ENCODE results near the gene IL1F10.

IL1F10 gene

DNA sequence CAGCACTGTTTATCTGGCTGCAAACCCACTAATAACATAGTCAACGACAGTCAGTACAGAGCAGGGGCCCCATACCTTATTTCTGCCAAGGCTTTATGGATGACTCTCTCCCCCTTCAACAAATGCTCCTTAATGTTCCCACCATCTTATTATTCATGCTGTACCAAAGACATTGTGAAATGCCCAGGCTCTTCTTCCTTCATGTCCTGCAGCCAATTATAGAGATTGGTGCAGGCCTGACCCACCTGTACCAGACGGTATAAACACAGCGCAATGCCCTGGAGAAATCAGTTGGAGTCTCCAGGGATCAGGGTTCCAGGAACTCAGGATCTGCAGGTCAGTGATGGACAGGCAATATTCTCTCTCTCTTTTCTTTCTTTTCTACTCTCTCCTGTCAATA, at the start of gene IL1F10:
Gene IL1F10, plus strand, starts transcription at position 290 of the 400 bp plus-strand sequence. CDS start 4,769 bp downstream, outside the sequence.
- DNase-seq: peak; percentile 13

- no peak for DNase-seq
Measured at GRCh38 chr2:113018509-113018908, 49.3 kb upstream of the IL1F10 start.

DNA sequence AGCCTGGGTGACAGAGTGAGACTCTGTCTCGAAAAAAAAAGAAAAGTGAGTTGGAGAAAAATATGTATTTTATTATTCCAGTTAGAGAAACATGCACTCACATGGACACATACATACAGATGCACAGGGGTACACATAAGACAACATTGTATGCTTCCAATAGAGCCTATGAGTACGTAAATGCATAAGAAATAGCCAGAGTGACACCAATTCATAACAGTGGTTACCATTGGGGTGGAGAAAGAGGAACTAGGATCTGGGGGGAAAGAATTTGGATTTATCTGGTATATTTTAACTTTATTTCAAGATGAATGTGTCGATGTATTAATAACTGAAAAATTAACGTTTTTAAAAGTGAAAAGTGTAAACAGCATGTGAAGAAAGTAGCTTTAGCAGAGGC, 46.5 kb upstream of the IL1F10 start:
- DNase-seq: no peak

- DNase-seq: no peak
Measured at GRCh38 chr2:113024764-113025163, 43.0 kb upstream of the IL1F10 start.

DNA sequence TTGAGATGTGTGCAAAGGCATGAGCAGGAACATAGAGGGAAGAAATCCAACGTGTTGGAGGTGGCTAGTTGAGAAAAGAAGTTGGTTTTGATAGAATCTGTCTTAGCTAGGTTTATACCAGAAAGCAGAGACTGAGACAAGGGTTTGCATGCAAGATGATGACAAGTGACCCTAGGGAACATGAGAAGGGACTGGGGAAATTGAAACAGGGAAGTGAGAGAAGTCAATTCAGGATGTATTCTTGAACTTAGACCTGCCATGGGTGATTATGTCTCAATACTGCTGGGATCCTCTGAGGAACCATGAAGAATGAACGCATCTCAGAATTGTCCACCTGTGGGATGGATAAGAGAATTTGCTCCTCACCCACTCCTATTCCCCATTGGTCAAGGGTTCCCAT, 42.0 kb upstream of the IL1F10 start:
- DNase-seq: no peak

DNA sequence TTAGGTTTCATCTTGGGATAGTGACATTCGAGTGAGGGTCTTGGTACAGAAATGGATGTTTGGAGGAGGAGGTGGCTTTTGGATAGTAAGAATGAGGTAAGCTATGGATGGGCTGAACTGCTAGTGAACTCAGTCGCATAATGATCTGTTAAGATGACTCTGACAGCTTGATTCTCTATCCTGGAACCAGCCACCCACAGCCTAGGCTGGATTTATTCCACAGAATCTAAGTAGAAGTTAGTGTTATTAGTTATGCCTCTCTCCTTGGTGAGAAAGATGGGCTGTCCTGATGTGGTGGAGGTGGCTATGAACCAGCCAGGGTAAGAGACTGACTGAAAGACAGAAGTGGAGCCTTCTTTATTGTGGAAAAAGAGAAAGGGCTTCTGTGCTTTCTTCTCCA, 40.1 kb upstream of the IL1F10 start:
- no peak for DNase-seq

DNA sequence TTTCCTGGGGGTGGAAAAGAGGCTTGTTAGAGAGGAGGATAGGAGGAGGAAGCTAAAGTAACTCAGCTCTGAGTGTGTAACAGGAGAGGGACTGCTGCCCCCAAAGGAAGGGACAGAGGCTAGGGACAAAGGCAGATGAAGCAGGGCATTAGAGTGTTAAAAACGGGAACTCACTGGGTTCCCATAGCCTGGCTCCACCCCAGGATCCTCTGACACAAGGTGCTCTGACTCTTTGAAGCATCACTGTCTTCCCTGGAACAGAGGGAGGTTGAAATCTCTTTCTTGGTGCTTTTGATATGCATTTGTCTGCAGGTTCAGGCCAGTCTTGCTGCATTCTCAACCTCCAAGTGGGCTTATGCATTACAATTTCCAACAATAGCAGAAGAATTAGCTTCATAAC, 39.7 kb upstream of the IL1F10 start:
- no peak for DNase-seq

- DNase-seq: no peak
Measured at GRCh38 chr2:113032737-113033136, 35.0 kb upstream of the IL1F10 start.

DNA sequence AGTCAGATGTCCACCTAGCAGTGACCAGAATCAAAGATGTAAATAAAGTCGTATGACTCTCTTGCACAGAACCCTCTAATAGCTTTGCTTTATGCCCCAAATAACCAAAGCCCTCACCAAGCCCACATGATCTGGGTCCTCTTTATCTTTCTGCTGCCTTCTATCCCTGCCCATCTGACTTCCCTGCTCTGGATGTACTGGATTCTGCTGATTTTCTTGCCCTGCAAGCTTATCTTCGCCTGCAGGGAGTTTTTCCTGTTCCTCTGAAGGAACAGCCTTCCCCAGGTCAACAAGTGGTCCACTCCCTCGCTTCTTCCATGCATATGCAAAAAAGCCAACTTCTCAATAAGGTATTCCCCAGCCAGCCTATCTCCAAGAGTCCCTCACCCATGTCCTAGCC, 33.8 kb upstream of the IL1F10 start:
- DNase-seq: no peak

DNA sequence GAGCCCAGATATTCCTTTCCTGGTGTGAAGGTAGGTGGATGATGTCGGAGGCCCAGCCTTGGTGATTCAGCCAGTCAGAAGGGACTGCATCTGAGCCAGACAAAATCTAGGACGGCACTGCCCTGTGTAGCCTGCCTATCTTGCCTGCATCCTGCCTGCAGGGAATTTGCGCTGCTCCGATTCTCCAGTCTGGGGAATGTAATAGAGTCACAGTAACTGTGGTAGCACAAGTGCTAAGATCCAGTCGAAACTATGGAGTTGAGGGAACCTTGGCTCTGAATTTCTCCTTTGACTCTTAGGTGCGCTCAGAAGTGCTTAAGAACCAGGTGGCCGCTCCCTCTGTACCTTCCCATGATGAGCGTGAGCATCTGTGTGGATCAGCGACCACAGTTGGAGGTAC, 31.0 kb upstream of the IL1F10 start:
- DNase-seq: no peak

DNA sequence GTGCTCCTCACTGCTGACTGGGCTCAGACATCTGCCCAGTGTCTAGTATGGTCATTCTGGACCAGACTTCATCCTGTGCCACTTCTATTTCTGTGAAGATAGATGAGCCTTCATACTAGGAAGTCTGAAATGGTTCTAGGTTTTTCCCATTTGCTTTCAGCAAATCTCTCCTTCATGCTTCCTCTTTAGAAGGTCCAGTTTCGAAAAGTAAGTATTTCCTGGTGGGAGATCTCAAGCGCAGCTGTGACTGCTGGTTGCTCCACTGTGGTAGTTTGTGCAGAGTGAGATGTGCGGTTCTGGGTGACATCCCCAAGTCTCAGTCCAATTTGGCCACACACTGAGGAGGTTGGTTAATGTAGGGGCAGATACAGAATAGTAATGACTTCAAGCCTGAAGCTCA, 29.5 kb upstream of the IL1F10 start:
- no peak for DNase-seq

DNA sequence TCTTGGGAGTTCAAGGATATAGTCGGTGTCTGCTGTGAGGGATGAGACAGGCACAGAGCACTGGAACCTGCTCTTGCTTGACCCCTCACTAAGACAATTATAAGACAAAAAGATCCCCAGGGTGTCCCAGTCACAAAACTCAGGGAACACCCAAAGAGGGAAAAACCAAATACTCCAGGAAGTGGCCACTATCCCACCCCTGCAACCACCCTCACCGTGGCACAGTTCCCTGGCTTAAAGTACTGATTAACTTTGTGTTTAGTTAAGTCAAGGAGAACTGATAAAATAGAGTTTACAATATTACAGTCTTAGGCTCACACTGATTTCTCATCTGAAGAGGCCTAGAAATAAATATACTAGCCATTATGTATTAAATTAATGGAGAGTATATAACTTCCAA, 28.6 kb upstream of the IL1F10 start:
- no peak for DNase-seq

DNA sequence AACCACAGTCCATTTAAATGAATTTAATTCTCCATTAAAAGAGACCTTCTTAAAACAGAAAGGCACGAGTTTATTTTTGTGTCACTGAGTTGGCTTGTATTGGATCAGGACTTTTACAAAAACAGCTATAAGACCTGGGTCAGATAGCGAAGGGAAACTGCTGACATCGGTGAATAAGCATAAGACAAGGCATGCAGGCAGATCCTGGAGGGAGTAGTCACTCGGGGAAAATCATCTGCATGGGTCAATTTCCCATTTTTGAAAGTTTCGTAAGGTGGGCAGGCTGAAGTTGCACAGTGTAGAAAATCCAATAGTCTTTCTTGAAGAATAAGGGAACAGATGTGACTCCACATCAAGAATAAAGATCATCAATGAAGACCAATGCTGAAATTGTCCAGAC, 28.1 kb upstream of the IL1F10 start:
- no peak for DNase-seq

GRCh38 chr2:113041871-113042270, 25.9 kb upstream of the IL1F10 start:
- no peak for DNase-seq

DNA sequence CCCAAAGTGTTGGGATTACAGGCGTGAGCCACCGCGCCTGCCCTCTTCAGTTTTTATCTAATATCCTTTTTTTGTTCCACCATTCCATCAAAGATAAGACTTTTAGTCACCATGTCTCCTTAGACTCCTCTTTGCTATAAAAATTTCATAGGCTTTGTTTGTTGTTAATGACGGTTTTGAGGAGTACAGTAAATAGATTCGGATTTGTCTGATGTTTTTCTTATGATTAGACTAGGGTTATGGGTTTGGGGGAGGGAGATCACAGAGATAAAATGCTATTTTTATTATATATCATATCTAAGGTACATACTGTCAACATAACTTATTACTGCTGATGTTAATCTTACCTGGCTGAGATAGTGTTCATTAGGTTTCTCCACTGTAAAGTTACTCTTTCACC, 21.3 kb upstream of the IL1F10 start:
- DNase-seq: no peak

DNA sequence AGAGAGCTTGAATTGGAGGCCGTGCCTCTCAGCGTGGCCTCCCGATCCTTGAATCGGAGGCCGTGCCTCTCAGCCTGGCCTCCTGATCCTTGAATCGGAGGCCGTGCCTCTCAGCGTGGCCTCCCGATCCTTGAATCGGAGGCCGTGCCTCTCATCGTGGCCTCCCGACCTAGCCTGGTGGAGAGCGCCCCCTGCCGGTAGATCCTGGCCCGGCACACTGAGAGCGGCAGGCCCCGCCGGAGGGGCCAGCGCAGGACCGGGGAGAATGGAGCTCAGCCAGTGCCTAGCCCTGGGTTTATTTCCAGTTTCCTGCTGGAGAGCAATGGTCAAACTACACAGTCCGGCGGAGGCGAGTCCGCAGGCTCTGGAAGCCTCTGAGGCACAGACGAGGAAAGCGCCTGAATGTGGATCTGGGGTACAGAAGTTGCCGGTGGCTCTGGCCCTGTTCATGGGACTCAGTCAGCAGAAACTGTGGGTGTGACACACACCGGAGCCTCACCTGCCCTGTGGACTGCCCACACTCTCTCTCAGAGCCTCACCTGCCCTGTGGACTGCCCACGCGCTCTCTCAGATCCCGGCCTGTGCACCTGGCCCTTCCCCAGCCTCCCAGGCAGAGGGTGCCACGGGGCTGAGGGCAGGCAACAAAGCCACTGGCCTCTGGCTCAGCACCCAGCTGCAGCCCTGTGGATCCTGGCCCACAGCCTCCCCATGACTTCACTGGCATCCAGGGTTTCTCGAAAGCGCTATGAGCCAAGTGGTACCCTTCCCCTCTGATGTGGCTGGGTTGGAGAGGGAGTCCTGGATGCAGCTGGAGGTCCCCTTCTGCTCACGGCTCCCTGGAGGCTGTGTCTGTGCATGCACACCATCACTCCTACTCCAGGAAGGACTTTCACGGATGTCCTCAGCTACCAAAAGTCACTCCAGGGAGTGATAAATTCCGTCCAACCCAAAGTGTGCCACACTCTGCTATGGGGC, 16.6 kb upstream of the IL1F10 start:
- no peak for DNase-seq

GRCh38 chr2:113052396-113052917, 15.3 kb upstream of the IL1F10 start, which contains the start of gene IL36B:
IL36B (minus strand) TSS chr2:113052867.
- no peak for DNase-seq

- no peak for DNase-seq
Measured at GRCh38 chr2:113053666-113054065, 14.1 kb upstream of the IL1F10 start.

- no peak for DNase-seq
Measured at GRCh38 chr2:113054066-113054465, 13.7 kb upstream of the IL1F10 start.

GRCh38 chr2:113056521-113056920, 11.2 kb upstream of the IL1F10 start:
- DNase-seq: peak; percentile 38

DNA sequence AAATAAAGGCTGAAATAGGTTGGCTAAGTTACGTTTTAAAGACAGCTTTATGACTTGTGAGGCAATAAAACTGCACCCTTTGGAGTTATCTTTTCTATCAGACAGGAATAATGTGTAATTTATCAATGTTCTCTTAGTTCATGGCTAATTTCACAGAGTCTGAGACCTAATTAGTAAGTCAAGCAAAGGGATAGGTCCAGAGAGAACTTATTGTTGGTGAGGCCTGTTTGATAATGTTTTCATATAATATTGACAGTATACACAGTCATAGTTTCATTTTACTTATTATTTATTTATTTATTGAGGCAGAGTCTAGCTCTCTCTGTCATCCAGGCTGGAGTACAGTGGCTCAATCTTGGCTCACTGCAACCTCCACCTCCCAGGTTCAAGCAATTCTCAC, 10.7 kb upstream of the IL1F10 start:
- DNase-seq: peak; percentile 1

DNA sequence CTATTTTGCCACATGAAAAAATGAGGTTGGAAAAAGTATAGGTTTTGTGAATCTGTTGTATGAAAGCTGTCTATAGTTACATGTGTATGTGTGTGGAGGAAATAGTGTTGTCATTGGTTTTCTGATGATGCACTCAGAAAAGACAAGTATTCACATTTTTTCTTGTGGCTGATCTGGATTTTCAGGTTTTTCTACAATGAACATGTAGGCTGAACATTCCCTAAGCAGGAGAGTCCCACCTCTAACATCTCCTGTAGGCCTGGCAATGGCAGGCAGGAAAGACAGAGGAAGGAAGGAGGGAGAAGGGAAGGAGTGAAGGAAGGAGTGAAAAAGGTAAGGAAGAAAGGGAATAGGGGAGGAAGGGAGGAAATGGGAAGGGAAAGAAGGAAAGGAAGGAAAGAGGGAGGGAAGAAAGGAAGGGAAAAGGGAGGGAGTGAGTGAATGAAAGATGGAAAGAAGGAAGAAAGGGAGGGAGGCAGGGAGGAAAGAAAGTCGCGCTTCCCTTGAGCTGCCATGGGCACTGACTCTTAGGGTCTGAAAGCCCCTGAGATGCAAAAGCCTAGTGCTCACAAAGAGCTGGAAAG, 9.3 kb upstream of the IL1F10 start:
- DNase-seq: peak; percentile 1

DNA sequence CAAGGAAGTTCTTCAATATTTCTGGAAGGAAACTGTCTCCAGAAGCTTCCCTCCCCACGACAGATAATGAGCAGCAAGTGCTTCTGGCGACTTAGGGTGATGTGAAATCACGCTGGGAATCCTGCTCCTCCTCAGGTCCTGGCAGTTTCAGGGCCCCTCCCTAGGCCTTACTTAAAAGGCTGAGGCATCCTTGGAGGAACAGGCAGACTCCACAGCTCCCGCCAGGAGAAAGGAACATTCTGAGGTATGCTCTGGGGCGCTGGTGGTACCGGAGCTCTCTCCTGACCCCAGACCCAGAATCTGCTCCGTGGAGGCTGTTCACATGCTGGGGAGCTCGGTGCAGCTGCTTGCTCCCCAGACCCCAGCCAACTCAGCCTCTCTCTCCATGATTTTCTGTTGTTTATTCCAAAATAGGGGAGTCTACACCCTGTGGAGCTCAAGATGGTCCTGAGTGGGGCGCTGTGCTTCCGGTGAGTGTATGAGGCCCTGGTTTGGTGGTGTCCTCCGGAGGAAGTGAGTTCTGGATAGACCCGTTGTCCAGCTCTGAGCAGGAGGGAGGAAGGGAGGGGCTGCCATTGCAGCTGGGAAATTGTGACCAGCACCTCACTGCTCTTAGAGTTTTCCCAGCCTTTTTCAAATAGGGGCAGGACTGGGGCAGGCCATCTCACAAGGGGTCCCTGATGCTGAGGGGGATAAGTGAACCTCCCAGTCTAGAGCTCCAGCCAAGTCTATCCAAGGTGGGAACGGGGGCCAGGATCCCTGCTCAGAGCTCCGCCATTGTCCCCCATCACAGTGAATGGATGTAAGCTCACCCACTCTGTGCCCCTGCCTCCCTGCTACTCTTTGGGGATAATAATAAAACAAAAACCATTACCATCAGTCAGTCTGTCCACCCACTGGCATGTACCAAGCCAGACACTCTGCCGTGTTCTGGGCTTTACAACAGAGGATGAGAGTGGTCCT, 8.5 kb upstream of the IL1F10 start, which contains the start of gene IL36RN:
Gene IL36RN, plus strand, starts transcription at position 201 of the 963 bp plus-strand sequence. Its CDS starts 241 bp downstream, at position 442.
- peak; percentile 40 for DNase-seq
